Small intestine (tissue), 16 donors: Measurements from ENCODE around the gene KCNQ4. TPM values are rescaled to one million over a fixed set of nuclear protein-coding genes. Genes with fewer than 3 reads are reported as not detected.

Source experiments
- DNase-seq, 2 donors: peaks; one replicate each; pipeline versions ENCODE4 v3.0.0 to v3.0.0-alpha.2; 2013
- FAIRE-seq: peaks from 2 replicates; lab custom pipeline; 2012; peaks lifted over from hg19 to GRCh38; lab: Jason Lieb, UNC
- H3K27ac ChIP-seq, 3 donors: one replicate each; pipeline ENCODE4 v1.5.1; 2013; ENCODE audit warnings: low read length in 2 of 3, mild to moderate bottlenecking in 2 of 3, control low read depth in 1 of 3, inconsistent platforms in 1 of 3, low read depth in 1 of 3, moderate library complexity in 1 of 3
- H3K27me3 ChIP-seq, 3 donors: one replicate each; pipeline ENCODE4 v1.6.1; 2013; ENCODE audit warnings: low read length in 3 of 3, inconsistent platforms in 1 of 3; ENCODE audit not compliant: control insufficient read depth in 3 of 3, insufficient read depth in 3 of 3
- H3K36me3 ChIP-seq, 3 donors: one replicate each; pipeline ENCODE4 v1.6.1; 2013; ENCODE audit warnings: low read length in 3 of 3, inconsistent platforms in 1 of 3, low read depth in 1 of 3, mild to moderate bottlenecking in 1 of 3, moderate library complexity in 1 of 3; ENCODE audit not compliant: control insufficient read depth in 3 of 3, insufficient read depth in 2 of 3
- H3K4me1 ChIP-seq, 3 donors: one replicate each; pipeline ENCODE4 v1.6.1; 2013; ENCODE audit warnings: low read length in 2 of 3, inconsistent platforms in 1 of 3, low read depth in 1 of 3, mild to moderate bottlenecking in 1 of 3, moderate library complexity in 1 of 3; ENCODE audit not compliant: control insufficient read depth in 3 of 3, insufficient read depth in 2 of 3
- H3K4me3 ChIP-seq, 3 donors: one replicate each; pipeline ENCODE4 v1.5.1; 2013; ENCODE audit warnings: low read length in 3 of 3, control low read depth in 1 of 3, inconsistent platforms in 1 of 3, low read depth in 1 of 3, mild to moderate bottlenecking in 1 of 3, moderate library complexity in 1 of 3
- H3K9me3 ChIP-seq, 2 donors: one replicate each; pipeline ENCODE4 v1.6.1; 2013; ENCODE audit warnings: low read depth in 1 of 2, low read length in 1 of 2; ENCODE audit not compliant: control insufficient read depth in 2 of 2, insufficient read depth in 1 of 2
- WGBS, 3 donors: extraction: QIAGEN DNeasy Blood & Tissue Kit; methylation state at CpG; one replicate each; pipeline ENCODE4 v1.1.7; 2013; 5-methylcytosine and 5-hydroxymethylcytosine counted together
- long read RNA-seq, 10 donors: transcript quantifications; one replicate each; lab custom pipeline, GENCODE V29; 2026
- polyA plus RNA-seq, 4 donors: library from polyadenylated mRNA; stranded (reverse) in 3 of 4; unstranded in 1 of 4; fragments of 200-250 nt in 3 of 4; fragments of 120-200 nt in 1 of 4; gene quantifications; one replicate each; pipeline versions ENCODE4 v1.2.1 to v1.2.3, GENCODE V29; 2013
- donor health status: healthy with polysubstance abuse.
- donor health status: control.
- donor health status: control.
- donor health status: Bipolar disorder and iron deficiency.
- donor health status: healthy.

KCNQ4 gene
- 1 to 10 TPM in 2 of 4 donors, under 1 TPM in 2; 0.45 to 1.9 (median 0.92) TPM for polyA plus RNA-seq
- long read RNA-seq, donor 1, result 0 reads
- long read RNA-seq, donor 2, result 0 reads
- long read RNA-seq, donor 3, result 0 reads
- long read RNA-seq, donor 4, result 0 reads
- long read RNA-seq, donor 5, result 0 reads
- long read RNA-seq, donor 6, result 0 reads
- long read RNA-seq, donor 7, result 0 reads
- long read RNA-seq, donor 8, result 0 reads
- long read RNA-seq, donor 9, result 0 reads
- long read RNA-seq, donor 10, result 0 reads

DNA sequence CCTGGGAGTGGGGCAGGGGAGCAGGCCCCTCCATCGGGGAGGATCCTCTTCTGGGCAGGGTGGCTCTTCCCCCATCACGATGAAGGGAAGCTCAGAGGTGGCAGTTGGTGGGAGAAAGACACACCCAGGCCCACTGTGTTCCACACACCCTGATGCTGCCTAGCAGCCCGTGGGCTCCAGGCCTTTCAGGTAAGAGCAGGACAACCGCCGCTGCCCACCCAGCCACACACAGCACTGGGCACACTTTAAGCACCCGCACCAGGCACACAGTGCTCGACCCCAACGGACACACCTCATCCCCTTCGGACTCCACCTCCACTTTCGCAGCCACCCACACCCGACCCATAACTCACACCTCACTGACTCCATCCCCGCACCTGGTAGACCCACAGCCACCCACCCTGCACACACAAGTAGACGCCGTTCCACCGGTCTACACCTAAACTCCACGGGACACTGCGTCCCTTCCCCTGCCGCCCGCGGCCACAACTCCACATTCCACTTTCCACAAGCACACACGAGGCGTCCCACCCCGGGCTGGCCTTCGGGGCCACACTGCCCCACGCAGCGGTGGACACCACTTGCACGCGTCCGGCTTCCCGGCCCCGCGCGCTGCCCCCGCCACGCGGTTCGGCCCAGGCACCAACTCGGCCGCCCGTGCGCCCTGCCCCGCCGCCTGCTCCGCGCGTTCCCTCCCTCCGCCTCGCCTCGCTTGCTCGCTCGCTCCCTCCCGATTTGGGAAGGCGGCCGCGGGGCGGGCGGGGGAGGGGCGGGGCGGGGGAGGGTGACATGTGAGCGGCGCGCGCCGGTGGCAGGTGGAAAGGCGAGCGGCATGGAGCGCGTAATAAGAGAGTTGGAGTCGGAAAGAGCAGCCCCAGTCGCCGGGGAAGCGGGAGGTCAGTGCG lies at the start of gene KCNQ4:
KCNQ4 (plus strand) TSS at position 787 of the 905 bp plus-strand sequence. CDS start 307 bp downstream, outside the sequence.
- WGBS, 3 donors, result 3% methylated on average over 55 to 73 of the region's 73 CpGs
- Histone ChIP-seq H3K4me3 (peak within 1 kb of the TSS; percentile 29 to 59 (median 42)), H3K27me3 (peaks cover 0 to 30% (median 2%) of the 10 kb centered on the region in 3 donors), H3K4me1 (peaks cover 0 to 10% (median 3%) of the 10 kb centered on the region in 3 donors), H3K36me3 (no peaks in the 10 kb centered on the region), H3K27ac (no peak within 1 kb of the TSS), H3K9me3 (no peaks in the 10 kb centered on the region)
- peak; percentile 27 to 50 for DNase-seq
- FAIRE-seq, result no peak

DNA sequence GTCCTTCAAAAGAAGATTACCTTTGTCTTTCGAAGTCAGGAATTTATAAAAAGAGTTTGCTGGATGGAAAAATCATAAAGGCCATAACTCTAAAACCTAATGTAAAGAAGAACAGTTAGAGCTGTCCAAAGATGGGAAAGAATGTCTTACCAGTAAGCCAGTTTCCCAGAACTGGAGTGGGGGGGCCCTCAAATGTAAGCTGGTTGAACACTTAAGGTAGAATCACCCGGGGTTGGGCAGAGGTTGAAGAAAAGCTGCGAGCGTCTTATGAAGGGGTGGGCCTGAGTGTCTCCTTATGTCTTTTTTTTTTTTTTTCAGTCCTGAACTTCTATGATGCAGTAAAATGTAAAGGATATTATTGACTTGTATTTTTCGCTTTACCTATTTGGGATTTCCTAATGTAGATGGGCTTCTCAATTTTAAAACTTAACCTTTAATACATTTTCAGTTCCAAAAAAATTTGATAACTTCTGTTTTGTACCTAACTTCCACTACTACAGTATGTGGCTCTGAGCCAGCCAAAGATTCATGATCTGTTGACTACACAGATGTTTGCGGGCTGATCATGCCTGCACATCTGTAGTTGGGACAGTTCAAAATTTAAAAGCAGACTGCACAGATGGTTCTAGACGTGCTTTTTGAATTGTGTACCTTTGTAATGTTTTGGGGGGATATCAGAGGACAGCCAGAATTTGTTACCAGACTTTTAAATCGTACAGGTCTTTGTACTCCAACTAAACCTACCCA lies 48.5 kb upstream of the KCNQ4 start:
- Histone ChIP-seq H3K4me1 (peaks cover 0 to 3% (median 1%) of the 10 kb centered on the region in 3 donors), H3K36me3 (peaks cover 2 to 8% (median 4%) of the 10 kb centered on the region in 3 donors), H3K27me3 (no peaks in the 10 kb centered on the region), H3K9me3 (no peaks in the 10 kb centered on the region), H3K4me3 (no peak overlapping the region), H3K27ac (no peak overlapping the region)
- DNase-seq (no peak), FAIRE-seq (no peak)
- WGBS, 3 donors, result 90 to 91% (median 91%) methylated on average over 8 of the region's 8 CpGs

DNA sequence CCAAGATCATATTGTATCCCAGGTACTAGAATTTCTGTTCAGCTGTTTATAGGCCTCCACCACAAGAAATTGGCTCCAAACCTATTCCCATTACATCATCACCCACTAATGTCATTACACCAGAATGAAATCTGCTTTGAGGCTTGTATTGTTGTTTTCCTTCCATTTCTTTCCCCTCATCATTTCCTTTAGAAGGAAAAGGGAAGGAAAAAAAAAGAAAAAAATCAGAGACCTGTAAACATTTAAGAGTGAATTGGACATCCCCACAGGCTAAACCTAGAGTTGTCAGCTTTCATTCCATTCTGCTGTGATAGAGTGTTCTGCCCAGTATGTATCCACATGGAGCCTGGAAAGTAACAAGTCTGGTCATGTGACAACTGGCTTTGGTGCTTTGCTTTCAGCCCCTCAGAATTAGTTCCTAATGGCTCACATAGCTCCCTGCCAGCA lies 47.5 kb upstream of the KCNQ4 start:
- Histone ChIP-seq H3K4me3 (no peak overlapping the region), H3K27me3 (no peaks in the 10 kb centered on the region), H3K4me1 (peaks cover 0 to 3% (median 3%) of the 10 kb centered on the region in 3 donors), H3K36me3 (peaks cover 2 to 8% (median 7%) of the 10 kb centered on the region in 3 donors), H3K27ac (peak overlapping the region in 1 of 3 donors; percentile 15), H3K9me3 (no peaks in the 10 kb centered on the region)
- FAIRE-seq, result no peak
- DNase-seq, result no peak

DNA sequence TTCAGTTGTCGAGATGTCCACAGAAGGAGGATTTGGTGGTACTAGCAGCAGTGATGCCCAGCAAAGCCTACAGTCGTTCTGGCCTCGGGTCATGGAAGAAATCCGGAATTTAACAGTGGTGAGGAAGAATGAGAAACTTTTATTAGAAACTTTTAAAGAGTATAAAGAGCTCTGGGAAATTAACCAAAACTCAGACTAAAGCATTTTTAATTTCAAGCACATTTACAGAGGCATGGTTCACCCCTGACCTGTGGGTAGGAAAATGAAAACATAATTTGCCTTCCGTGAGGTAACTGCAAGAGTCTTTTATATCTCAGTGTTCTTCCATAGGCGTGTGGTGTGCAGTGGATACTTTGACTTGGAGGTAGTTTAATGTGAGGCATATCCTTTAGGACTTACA lies 44.8 kb upstream of the KCNQ4 start:
- no peaks in the 10 kb centered on the region for H3K27me3 ChIP-seq
- FAIRE-seq (no peak), DNase-seq (no peak)
- WGBS, 3 donors, result 79 to 92% (median 91%) methylated on average over 6 of the region's 6 CpGs
- peaks cover 3 to 12% (median 11%) of the 10 kb centered on the region in 3 donors for H3K36me3 ChIP-seq
- H3K27ac ChIP-seq, result no peak overlapping the region
- no peak overlapping the region for H3K4me3 ChIP-seq
- peaks cover 0 to 3% (median 3%) of the 10 kb centered on the region in 3 donors for H3K4me1 ChIP-seq
- no peaks in the 10 kb centered on the region for H3K9me3 ChIP-seq

DNA sequence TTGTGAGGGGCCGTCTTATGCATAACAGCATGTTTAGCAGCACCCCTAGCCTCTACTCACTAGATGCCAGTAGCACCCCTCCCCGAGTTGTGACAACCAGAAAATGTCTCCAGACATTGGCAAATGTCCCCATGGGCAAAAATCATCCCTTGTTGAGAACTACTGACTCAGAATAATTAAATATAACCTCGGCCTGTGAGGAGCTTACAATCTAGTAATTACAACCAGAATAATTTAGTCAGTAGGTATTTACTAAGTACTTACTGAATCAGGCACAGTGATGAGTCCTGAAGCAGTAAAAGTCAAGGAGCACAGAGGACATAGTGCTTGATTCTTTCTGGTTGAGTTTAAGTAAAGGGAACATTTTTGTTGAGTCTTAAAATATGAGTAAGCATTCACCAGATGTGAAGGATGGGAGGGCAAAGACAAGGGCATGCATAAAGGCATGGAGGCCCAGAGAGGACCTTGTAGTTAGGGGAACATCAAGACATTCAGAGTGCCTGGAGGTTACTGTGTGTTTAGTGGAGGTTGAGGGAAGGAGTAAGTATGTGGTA lies 44.1 kb upstream of the KCNQ4 start:
- peak overlapping the region in 1 of 3 donors; percentile 7 for H3K27ac ChIP-seq
- no peak for DNase-seq
- peaks cover 0 to 3% (median 3%) of the 10 kb centered on the region in 3 donors for H3K4me1 ChIP-seq
- no peaks in the 10 kb centered on the region for H3K9me3 ChIP-seq
- no peaks in the 10 kb centered on the region for H3K27me3 ChIP-seq
- FAIRE-seq, result no peak
- H3K36me3 ChIP-seq, result peaks cover 3 to 14% (median 12%) of the 10 kb centered on the region in 3 donors
- no peak overlapping the region for H3K4me3 ChIP-seq
- WGBS, 3 donors, result 88 to 93% (median 88%) methylated on average over 3 of the region's 3 CpGs

DNA sequence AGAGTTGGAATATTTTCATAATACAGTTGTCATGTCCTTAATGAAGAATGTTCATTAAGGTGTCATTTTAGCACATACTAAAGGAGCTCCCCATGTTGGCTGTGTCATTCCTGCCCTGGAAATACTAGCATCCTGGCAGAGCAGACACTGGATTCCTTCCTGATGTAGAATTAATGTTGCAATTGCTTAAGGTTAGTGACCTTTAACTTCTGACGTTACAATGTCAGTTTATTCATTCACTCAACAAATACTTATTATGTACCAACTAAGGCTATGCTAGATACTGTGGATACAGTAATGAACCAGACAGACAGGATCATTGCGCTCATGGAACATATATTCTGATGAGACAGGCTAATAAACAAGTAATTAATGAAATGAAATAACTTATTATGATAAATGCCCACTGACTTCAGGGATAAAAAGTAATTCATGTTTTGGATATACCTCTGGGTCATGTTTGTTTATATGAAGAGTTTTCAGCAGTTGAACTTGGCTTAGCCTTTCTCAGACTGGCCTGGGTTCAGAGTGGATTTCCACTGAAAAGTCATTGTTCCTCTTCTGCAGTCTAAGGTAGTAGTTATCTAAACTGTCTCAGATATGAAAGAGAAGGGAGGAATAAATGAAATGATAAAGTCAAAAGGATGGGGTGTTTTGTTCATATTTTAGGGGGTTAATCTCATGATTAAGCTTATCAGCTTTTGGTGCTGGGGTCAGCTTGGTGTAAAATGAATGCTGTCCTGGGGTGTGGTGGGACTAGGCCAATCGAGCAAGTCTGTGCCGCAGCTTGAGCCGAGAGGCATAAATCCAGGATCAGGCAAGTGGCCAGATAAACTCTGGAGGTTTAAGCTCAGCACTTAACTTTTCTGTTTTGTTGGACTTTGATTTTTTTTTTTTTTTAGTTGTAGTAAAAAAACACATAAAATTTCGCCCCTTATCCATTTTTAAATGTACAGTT lies 43.3 kb upstream of the KCNQ4 start:
- Histone ChIP-seq H3K27me3 (no peaks in the 10 kb centered on the region), H3K36me3 (peaks cover 3 to 14% (median 12%) of the 10 kb centered on the region in 3 donors), H3K9me3 (no peaks in the 10 kb centered on the region), H3K4me3 (no peak overlapping the region), H3K4me1 (peaks cover 0 to 3% (median 3%) of the 10 kb centered on the region in 3 donors), H3K27ac (peak overlapping the region in 1 of 3 donors; percentile 7)
- peak in 1 of 2 donors; percentile 12 for DNase-seq
- FAIRE-seq, result no peak
- WGBS, 3 donors, result 40 to 54% (median 47%) methylated on average over 6 of the region's 6 CpGs

DNA sequence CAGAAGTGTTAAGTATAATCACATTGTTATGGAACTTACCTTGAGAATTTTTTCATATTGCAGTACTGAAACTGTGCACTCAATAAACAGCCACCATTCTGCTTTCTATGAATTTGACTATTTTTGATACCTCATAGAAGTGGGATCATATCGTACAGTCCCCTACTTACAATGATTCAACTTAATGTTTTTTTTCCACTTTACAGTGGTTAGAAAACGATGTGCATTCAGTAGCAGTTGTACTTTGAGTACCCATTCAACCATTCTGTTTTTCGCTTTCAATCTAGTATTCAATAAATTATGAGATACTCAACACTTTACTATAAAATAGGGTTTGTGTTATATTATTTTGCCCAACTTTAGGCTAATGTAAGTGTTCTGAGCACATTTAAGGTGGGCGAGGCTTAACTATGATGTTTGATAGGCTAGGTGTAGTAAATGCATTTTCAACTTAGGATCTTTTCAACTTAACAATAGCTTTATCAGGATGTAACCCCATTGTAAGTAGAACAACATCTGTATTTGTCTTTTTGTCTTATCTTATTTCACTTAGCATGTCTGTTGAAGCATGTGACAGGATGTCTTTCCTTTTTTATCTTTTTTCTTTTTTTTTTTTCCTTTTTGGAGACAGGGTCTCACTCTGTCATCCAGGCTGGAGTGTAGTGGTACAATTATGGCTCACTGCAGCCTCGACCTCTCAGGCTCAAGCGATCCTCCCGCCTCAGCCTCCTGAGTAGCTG lies 42.4 kb upstream of the KCNQ4 start:
- Histone ChIP-seq H3K9me3 (no peaks in the 10 kb centered on the region), H3K27me3 (no peaks in the 10 kb centered on the region), H3K4me1 (peaks cover 0 to 3% (median 3%) of the 10 kb centered on the region in 3 donors), H3K36me3 (peaks cover 3 to 18% (median 14%) of the 10 kb centered on the region in 3 donors), H3K27ac (no peak overlapping the region), H3K4me3 (no peak overlapping the region)
- DNase-seq (no peak), FAIRE-seq (no peak)
- 90 to 93% (median 92%) methylated on average over 7 of the region's 7 CpGs for WGBS, 3 donors
